ENCODE data around the gene FLNB.

Gene FLNB

DNA sequence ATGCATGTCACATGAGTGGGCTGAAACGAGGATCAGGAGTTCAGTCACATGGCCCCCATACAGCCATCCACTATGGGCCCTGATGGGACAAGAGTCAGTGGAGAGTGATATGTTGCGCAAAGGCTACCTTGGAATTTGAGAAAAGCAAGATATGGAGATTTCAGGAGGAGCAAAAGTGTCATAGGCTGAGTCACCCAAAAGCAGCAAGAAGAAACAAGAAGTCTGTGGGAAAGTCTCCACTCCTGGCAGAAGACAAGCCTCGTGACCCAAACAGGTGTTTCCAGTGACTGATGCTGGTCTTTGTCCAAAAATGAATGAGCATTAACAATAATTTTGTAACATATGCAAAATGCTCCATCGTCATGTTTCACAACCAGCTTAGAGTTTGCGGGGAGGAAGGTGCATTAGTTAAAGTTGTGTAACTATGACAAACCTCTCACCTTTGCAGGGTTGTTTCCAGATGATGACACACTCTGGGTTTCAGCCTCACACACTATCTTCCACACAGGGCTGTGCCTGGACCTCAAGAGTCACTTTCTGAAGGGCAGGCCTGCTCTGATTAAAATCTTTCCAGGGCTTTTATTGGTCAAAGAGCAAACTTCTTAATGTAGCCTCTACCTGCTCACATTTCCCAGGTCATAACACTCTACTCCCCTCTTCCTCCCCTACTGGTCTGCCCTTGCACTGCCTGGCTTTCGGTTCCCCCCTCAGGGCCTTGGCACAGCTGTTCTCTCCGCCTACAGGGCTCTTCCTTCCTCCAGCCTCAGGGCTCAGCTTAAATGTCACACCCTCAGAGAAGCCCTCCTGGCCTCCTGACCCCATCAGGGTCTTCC is 206.5 kb downstream of the FLNB start:
- H3K9me3 Mint-ChIP-seq = no peaks in the 10 kb centered on the region
- H3K27ac Mint-ChIP-seq = no peak overlapping the region
- TF ChIP-seq, protein P1, sequence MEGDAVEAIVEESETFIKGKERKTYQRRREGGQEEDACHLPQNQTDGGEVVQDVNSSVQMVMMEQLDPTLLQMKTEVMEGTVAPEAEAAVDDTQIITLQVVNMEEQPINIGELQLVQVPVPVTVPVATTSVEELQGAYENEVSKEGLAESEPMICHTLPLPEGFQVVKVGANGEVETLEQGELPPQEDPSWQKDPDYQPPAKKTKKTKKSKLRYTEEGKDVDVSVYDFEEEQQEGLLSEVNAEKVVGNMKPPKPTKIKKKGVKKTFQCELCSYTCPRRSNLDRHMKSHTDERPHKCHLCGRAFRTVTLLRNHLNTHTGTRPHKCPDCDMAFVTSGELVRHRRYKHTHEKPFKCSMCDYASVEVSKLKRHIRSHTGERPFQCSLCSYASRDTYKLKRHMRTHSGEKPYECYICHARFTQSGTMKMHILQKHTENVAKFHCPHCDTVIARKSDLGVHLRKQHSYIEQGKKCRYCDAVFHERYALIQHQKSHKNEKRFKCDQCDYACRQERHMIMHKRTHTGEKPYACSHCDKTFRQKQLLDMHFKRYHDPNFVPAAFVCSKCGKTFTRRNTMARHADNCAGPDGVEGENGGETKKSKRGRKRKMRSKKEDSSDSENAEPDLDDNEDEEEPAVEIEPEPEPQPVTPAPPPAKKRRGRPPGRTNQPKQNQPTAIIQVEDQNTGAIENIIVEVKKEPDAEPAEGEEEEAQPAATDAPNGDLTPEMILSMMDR (IDR thresholded peaks at IDR 0.05; ENCODE audit: unreplicated experiment in 3 of 3) = no peak
- peaks cover 13% of the 10 kb centered on the region for H3K4me1 Mint-ChIP-seq
- H3K27me3 Mint-ChIP-seq (ENCODE audit: low read depth) = peaks cover 18% of the 10 kb centered on the region
- no peak overlapping the region for H3K4me3 Mint-ChIP-seq
- H3K36me3 Mint-ChIP-seq (ENCODE audit: low read depth) = no peaks in the 10 kb centered on the region

DNA sequence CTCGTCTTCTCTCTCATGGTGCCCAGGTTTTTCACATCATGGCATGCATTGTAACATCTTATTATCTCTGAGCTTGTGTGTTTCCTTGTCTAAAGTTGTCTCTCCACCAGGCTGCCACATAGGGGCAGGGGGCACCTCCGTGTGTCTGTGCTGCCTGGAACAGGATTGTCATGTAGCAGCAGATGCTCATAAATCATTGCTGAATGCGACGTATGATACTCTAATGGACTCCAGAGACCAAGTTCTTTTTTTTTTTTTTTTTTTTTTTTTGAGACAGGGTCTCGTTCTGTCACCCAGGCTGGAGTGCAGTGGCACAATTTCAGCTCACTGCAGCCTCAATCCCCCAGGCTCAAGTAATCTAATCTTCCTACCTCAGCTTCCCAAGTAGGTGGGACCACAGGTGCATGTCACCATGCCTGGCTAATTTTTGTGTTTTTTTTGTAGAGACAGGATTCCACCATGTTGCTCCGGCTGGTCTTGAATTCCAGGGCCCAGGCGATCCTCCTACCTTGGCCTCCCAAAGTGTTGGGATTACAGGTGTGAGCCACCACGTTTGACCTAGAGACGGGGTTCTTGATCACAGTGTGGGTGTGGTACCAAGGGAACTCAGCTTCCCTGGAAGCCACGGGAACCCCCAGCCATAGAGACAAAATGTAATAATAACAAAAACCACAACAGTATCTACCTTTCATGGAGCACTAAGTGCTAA is 207.2 kb downstream of the FLNB start:
- H3K4me3 Mint-ChIP-seq = no peak overlapping the region
- TF ChIP-seq, protein P1 (IDR thresholded peaks at IDR 0.05; ENCODE audit: unreplicated experiment in 3 of 3) = no peak
- no peak overlapping the region for H3K27ac Mint-ChIP-seq
- peaks cover 10% of the 10 kb centered on the region for H3K27me3 Mint-ChIP-seq (ENCODE audit: low read depth)
- H3K36me3 Mint-ChIP-seq (ENCODE audit: low read depth) = no peaks in the 10 kb centered on the region
- H3K4me1 Mint-ChIP-seq = peaks cover 13% of the 10 kb centered on the region
- H3K9me3 Mint-ChIP-seq = peaks cover 4% of the 10 kb centered on the region

DNA sequence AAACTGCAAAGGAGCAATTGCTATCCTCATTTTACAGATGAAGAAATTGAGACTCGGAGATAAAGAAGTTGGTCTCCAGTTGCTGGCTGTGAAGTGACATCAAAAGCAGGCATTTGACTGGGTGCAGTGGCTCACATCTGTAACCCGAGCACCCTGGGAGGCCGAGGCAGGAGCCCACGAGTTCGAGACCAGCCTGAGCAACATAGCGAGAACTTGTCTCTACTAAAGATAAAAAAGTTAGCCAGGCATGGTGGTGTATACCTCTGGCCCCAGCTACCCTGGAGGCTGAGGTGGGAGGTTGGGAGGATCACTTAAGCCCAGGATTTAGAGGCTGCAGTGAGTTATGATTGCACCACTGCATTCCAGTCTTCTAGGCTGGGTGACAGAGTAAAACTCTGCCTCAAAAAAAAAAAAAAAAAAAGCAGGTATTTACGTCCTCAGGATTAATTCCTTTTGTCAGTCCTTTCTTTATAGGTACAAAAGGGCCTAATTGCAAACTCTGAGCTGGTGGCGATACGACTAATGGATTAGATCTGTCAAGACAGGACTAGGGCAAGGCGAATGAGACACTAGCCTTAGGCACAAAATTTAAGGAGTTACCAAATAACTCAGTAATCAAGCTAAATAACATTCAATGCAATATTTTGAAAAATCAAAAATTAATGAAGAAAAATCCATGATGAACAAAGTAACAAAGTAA is 208.4 kb downstream of the FLNB start:
- no peak overlapping the region for H3K4me3 Mint-ChIP-seq
- no peaks in the 10 kb centered on the region for H3K36me3 Mint-ChIP-seq (ENCODE audit: low read depth)
- TF ChIP-seq, protein P1 (IDR thresholded peaks at IDR 0.05; ENCODE audit: unreplicated experiment in 3 of 3) = no peak
- H3K9me3 Mint-ChIP-seq = peaks cover 4% of the 10 kb centered on the region
- H3K27me3 Mint-ChIP-seq (ENCODE audit: low read depth) = peaks cover 11% of the 10 kb centered on the region
- H3K4me1 Mint-ChIP-seq = peaks cover 13% of the 10 kb centered on the region
- no peak overlapping the region for H3K27ac Mint-ChIP-seq

DNA sequence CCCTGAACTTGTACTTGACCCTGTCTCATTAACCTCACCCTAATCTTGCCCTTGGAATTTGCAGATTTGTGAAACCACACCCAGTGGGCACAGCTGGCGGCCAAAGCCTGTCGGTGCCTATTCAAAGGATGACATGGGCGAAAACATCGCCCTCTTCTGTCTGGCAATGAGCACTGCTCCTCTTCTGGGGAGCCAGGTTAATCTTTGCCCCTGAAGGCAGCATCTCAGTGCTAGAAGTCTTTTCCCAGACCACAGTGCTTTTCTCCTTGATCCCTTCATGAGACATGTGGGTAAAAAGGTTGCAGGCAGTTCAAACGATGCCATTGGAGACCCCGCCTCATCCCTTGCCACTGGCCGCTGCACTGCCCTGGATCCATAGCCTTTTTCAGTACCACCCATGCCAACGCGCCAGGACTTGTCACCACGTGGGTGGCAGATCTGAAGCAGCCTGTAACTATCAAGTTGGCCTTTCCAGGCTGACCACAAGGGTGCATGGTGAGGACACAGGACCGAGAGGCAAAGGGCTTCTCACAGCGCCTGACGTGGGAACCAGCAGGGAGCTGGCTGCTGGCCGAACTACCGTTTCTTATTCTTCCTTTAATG is 209.1 kb downstream of the FLNB start:
- no peaks in the 10 kb centered on the region for H3K36me3 Mint-ChIP-seq (ENCODE audit: low read depth)
- peaks cover 13% of the 10 kb centered on the region for H3K4me1 Mint-ChIP-seq
- H3K9me3 Mint-ChIP-seq = peaks cover 4% of the 10 kb centered on the region
- H3K27me3 Mint-ChIP-seq (ENCODE audit: low read depth) = peaks cover 13% of the 10 kb centered on the region
- no peak overlapping the region for H3K27ac Mint-ChIP-seq
- TF ChIP-seq, protein P1 (IDR thresholded peaks at IDR 0.05; ENCODE audit: unreplicated experiment in 3 of 3) = peak; percentile 60 to 73 (median 71)
- H3K4me3 Mint-ChIP-seq = no peak overlapping the region

DNA sequence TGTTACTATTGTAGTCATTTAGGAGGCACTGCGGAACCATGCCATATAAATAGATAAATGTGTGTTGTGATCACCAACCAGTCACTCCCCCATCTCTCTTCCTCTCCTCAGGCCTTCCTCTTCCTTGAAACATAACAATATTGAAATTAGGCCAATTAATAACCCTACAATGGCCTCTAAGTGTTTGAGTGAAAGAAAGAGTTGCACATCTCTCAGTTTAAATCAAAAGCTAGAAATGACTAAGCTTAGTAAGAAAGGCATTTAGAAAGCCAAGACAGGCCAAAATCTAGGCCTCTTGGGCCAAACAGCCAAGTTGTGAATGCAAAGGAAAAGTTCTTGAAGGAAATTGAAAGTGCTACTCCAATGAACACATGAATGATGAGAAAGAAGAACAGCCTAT is 210.7 kb downstream of the FLNB start:
- H3K27ac Mint-ChIP-seq = no peak overlapping the region
- H3K36me3 Mint-ChIP-seq (ENCODE audit: low read depth) = no peaks in the 10 kb centered on the region
- peaks cover 12% of the 10 kb centered on the region for H3K27me3 Mint-ChIP-seq (ENCODE audit: low read depth)
- H3K4me3 Mint-ChIP-seq = no peak overlapping the region
- TF ChIP-seq, protein P1 (IDR thresholded peaks at IDR 0.05; ENCODE audit: unreplicated experiment in 3 of 3) = no peak
- peaks cover 4% of the 10 kb centered on the region for H3K9me3 Mint-ChIP-seq
- peaks cover 13% of the 10 kb centered on the region for H3K4me1 Mint-ChIP-seq
